Brain microvascular endothelial cell (primary cell): ENCODE data around the gene CNTNAP2.

ENCODE experiments used
- DNase-seq: peaks from one replicate; pipeline ENCODE4 v3.0.0-alpha.2; 2020
- H3K27ac ChIP-seq: fragments of 250-450 bp; sonication (Bioruptor Pico); 2 replicates; pipeline ENCODE4 v1.5.1; 2020; ENCODE audit warnings: mild to moderate bottlenecking, moderate library complexity
- H3K27me3 ChIP-seq: fragments of 250-450 bp; sonication (Bioruptor Pico); replicated peaks from 2 replicates; pipeline ENCODE4 v1.5.1; 2020; ENCODE audit warnings: mild to moderate bottlenecking
- H3K36me3 ChIP-seq: fragments of 250-450 bp; sonication (Bioruptor Pico); replicated peaks from 2 replicates; pipeline ENCODE4 v1.5.1; 2020; ENCODE audit warnings: mild to moderate bottlenecking
- H3K4me3 ChIP-seq: 2 replicates; pipeline ENCODE4 v1.5.1; 2011; ENCODE audit warnings: low read depth, mild to moderate bottlenecking, control low read depth, low read length, moderate library complexity
- in situ Hi-C: cut with HindIII; loops from 2 replicates; pipeline ENCODE4 v1.10.0; 2017; ENCODE audit warnings: low sequenced_read_pairs, low pct_ligation_motif_present
- TF ChIP-seq, protein P1 (sequence below): IDR thresholded peaks from 2 replicates; pipeline ENCODE4 v1.5.1; 2011; ENCODE audit warnings: low read depth, mild to moderate bottlenecking, moderate library complexity, low read length, control low read depth, inconsistent platforms; ENCODE audit errors: missing control alignments

The CNTNAP2 gene

GRCh38 chr7:148214101-148214500 lies 2097.5 kb downstream of the CNTNAP2 start:
- no peak for DNase-seq
- TF ChIP-seq, protein P1, sequence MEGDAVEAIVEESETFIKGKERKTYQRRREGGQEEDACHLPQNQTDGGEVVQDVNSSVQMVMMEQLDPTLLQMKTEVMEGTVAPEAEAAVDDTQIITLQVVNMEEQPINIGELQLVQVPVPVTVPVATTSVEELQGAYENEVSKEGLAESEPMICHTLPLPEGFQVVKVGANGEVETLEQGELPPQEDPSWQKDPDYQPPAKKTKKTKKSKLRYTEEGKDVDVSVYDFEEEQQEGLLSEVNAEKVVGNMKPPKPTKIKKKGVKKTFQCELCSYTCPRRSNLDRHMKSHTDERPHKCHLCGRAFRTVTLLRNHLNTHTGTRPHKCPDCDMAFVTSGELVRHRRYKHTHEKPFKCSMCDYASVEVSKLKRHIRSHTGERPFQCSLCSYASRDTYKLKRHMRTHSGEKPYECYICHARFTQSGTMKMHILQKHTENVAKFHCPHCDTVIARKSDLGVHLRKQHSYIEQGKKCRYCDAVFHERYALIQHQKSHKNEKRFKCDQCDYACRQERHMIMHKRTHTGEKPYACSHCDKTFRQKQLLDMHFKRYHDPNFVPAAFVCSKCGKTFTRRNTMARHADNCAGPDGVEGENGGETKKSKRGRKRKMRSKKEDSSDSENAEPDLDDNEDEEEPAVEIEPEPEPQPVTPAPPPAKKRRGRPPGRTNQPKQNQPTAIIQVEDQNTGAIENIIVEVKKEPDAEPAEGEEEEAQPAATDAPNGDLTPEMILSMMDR = no peak
- in situ Hi-C loops = no loop called here
- no peak overlapping the region for H3K4me3 ChIP-seq
- no peaks in the 10 kb centered on the region for H3K27me3 ChIP-seq
- H3K27ac ChIP-seq = no peak overlapping the region
- H3K36me3 ChIP-seq = no peaks in the 10 kb centered on the region

- Histone ChIP-seq H3K36me3 (no peaks in the 10 kb centered on the region), H3K27ac (no peak overlapping the region), H3K27me3 (no peaks in the 10 kb centered on the region), H3K4me3 (no peak overlapping the region)
- in situ Hi-C loops = no loop called here
- TF ChIP-seq, protein P1 = no peak
- DNase-seq = no peak
These were observed 2102.0 kb downstream of the CNTNAP2 start for GRCh38 chr7:148218603-148219002.

DNA sequence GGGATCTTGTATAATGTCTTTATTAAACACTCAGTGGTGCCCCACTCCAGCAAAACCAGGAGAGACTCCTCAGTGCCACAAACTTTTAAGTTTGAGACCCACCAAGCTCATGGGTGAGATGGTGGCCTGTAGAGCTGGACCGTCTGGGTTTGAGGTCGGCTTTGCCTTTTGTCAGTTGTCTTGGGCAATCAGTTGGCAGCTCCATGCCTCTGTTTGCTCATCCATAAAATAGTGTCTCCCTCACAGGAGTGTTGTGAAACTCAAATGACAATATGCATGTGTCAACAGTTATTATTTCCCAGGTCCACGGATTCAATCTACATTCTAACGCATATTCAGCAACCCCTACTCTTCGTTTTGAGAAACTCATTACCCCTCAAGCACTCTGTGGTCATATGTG lies 2106.1 kb downstream of the CNTNAP2 start:
- TF ChIP-seq, protein P1 = no peak
- DNase-seq = no peak
- H3K36me3 ChIP-seq = no peaks in the 10 kb centered on the region
- H3K27me3 ChIP-seq = no peaks in the 10 kb centered on the region
- no peak overlapping the region for H3K27ac ChIP-seq
- H3K4me3 ChIP-seq = no peak overlapping the region
- in situ Hi-C loops = no loop called here

DNA sequence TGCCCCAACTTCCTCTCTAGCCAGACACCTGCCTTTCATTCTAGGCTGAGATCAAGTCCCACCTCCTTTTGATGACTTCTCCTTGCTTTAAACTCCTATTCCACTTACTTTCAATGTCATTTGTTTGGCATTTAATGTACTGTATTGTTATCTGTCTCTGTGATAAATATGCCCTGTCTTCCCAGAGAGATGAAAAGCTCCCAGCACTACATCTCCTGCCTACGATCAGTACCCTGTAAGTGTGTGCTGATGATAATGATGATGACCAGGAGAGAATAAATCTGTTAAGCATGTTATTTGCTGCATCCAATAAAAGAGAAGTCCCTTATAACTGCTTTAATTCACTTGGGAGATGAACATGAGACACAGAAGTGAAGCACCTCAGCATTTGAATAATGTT lies 2106.6 kb downstream of the CNTNAP2 start:
- in situ Hi-C loops = no loop called here
- no peak overlapping the region for H3K4me3 ChIP-seq
- H3K27me3 ChIP-seq = no peaks in the 10 kb centered on the region
- no peak overlapping the region for H3K27ac ChIP-seq
- H3K36me3 ChIP-seq = no peaks in the 10 kb centered on the region
- DNase-seq = no peak
- TF ChIP-seq, protein P1 = no peak

- Histone ChIP-seq H3K4me3 (no peak overlapping the region), H3K36me3 (no peaks in the 10 kb centered on the region), H3K27ac (no peak overlapping the region), H3K27me3 (no peaks in the 10 kb centered on the region)
- DNase-seq = no peak
- in situ Hi-C loops = no loop called here
- TF ChIP-seq, protein P1 = no peak
These were observed 2107.1 kb downstream of the CNTNAP2 start for GRCh38 chr7:148223738-148224137.

- Histone ChIP-seq H3K27ac (no peak overlapping the region), H3K36me3 (no peaks in the 10 kb centered on the region), H3K27me3 (no peaks in the 10 kb centered on the region), H3K4me3 (no peak overlapping the region)
- no peak for DNase-seq
- TF ChIP-seq, protein P1 = no peak
- in situ Hi-C loops = no loop called here
These were observed 2113.7 kb downstream of the CNTNAP2 start for GRCh38 chr7:148230296-148230695.
